ENCODE data around the gene CRAT.
"Not testable (repeated sequence)": the region's sequence is repeated elsewhere in the genome, so short reads cannot be mapped to it uniquely, and the experiment has no call there.

The CRAT gene

GRCh38 chr9:129138476-129139232 is 28.1 kb upstream of the CRAT start:
- no peak for DNase-seq (ENCODE audit: low read depth in 2 of 2)

GRCh38 chr9:129138144-129138462 is 27.5 kb upstream of the CRAT start:
- no peak for DNase-seq (ENCODE audit: low read depth in 2 of 2)

GRCh38 chr9:129137292-129138143 is 26.9 kb upstream of the CRAT start:
- DNase-seq (ENCODE audit: low read depth in 2 of 2): no peak

- no peak for DNase-seq (ENCODE audit: low read depth in 2 of 2)
Measured at GRCh38 chr9:129136446-129137035, 25.9 kb upstream of the CRAT start.

- no peak for DNase-seq (ENCODE audit: low read depth in 2 of 2)
Measured at GRCh38 chr9:129135476-129135875, 24.9 kb upstream of the CRAT start.

GRCh38 chr9:129133082-129133481 is 22.5 kb upstream of the CRAT start:
- no peak for DNase-seq (ENCODE audit: low read depth in 2 of 2)

GRCh38 chr9:129131300-129132145 is 20.9 kb upstream of the CRAT start:
- peak; percentile 68 to 81 for DNase-seq (ENCODE audit: low read depth in 2 of 2)

- no peak for DNase-seq (ENCODE audit: low read depth in 2 of 2)
Measured at GRCh38 chr9:129130791-129131190, 20.2 kb upstream of the CRAT start.

- DNase-seq (ENCODE audit: low read depth in 2 of 2): not testable (repeated sequence)
Measured at GRCh38 chr9:129130271-129130670, 19.7 kb upstream of the CRAT start.

GRCh38 chr9:129128689-129129088 is 18.1 kb upstream of the CRAT start:
- DNase-seq (ENCODE audit: low read depth in 2 of 2): no peak

- DNase-seq (ENCODE audit: low read depth in 2 of 2): no peak
Measured at GRCh38 chr9:129126749-129127618, 16.4 kb upstream of the CRAT start.

- DNase-seq (ENCODE audit: low read depth in 2 of 2): no peak
Measured at GRCh38 chr9:129125478-129125877, 14.9 kb upstream of the CRAT start.

- DNase-seq (ENCODE audit: low read depth in 2 of 2): no peak
Measured at GRCh38 chr9:129124506-129125069, 14.0 kb upstream of the CRAT start.

GRCh38 chr9:129122976-129123375 is 12.4 kb upstream of the CRAT start:
- DNase-seq (ENCODE audit: low read depth in 2 of 2): not testable (repeated sequence)

GRCh38 chr9:129122133-129122532 is 11.5 kb upstream of the CRAT start:
- DNase-seq (ENCODE audit: low read depth in 2 of 2): no peak

- DNase-seq (ENCODE audit: low read depth in 2 of 2): no peak
Measured at GRCh38 chr9:129121483-129121882, 10.9 kb upstream of the CRAT start.

GRCh38 chr9:129118799-129119198 is 8.2 kb upstream of the CRAT start:
- no peak for DNase-seq (ENCODE audit: low read depth in 2 of 2)

GRCh38 chr9:129113645-129114304 is 3.2 kb upstream of the CRAT start:
- no peak for DNase-seq (ENCODE audit: low read depth in 2 of 2)

- not testable (repeated sequence) for DNase-seq (ENCODE audit: low read depth in 2 of 2)
Measured at GRCh38 chr9:129112526-129112925, 1.9 kb upstream of the CRAT start.
